CD4-positive, alpha-beta T cell treated with Interleukin-15 for 4 hours (primary cell): ENCODE results near the gene GNAT2.

ENCODE experiments used
- DNase-seq: peaks from one replicate; pipeline ENCODE4 v3.0.0-alpha.2; 2020; ENCODE audit warnings: low spot score

The GNAT2 gene

DNA sequence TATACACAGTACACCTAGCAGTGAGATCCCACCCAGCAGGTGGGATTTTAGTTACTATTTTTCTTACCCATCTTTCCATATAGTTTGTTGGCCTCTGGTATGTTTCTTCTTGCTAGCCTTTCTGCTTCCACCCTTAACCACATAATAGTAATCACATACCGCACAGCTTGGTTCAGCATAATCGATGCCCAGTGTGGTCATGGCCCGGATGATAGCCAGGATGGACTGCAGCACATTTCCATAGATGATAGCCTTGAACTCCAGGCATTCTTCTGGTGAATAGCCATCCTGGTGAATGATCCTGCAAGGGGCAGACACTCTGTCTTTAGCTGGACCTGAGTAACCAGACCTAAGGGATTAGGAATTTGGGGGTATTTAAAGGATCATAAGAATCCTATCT, 9.5 kb downstream of the GNAT2 start:
- DNase-seq: no peak

DNA sequence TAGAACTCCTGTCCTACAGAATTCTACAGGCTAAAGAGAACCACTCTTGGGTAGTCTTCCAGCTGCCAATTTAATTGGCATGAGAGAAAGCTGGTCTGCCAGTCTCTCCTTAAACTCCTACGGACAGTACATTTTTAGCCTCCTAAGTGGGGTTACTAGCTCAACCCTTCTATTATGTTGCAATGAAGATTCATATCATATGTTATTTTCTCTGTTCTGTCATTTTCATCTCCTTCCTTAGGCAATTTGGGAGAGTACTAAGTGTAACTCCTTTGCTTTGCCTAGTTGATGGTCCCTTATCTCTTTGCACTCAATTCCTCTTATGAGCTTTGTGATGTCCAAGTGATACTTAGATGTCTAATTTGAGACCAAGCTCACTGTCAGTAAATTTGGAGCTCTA, 14.0 kb downstream of the GNAT2 start:
- DNase-seq: no peak

DNA sequence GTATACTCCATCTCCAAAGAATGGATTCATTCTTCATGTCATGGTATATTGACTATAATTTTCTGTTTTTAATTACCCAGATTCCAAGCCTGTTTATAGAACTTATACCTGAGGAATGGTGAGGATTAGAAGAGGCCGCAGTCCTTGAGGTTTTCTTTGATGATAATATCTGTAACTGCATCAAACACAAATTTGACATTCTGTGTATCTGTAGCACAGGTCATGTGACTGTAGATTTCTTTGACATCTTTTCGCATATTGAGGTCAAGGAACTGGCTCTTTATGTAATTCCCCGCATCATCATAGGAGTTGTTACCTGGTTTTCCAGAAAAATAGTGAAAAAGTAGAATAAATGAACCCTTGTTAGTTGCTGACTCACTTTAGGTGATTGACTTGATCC, 16.2 kb downstream of the GNAT2 start:
- DNase-seq: no peak

DNA sequence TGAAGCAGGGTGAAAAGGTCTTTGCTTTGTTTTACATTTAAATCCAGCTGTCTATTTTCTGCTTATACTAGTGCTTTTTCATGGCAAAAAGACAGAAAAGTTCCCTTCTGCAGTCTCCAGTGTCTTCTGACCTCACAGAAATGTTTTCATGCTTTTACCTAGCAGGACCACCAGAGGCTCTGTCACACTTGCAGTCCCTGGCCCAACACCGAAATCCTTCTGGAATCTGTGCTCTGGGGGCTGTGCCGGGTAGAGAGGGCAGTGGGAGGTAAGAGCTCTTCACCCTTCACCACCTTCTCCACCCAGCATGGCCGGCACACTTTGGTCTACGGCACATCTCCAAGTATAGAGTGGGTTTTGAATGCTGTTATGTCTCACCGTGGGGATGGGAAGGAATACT, 20.8 kb downstream of the GNAT2 start:
- no peak for DNase-seq

DNA sequence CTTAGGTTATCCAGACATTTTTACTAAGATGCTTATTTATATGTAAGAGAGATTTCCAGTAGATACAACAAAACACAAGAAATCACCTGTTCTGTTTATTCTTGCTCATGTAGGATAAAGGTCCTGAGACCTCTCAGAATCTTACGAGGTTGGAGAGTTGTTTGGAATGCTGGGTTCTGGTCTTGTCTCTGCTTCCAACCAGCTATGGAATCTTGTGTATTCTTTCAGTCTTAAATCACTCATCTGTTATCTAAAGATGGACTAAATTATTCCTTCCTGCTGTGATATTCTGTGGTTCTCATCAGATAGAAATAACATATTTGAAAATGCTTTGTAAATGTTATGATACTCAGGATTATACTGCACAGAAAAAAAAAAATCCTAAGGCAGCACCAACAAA, 21.3 kb downstream of the GNAT2 start:
- DNase-seq: no peak

DNA sequence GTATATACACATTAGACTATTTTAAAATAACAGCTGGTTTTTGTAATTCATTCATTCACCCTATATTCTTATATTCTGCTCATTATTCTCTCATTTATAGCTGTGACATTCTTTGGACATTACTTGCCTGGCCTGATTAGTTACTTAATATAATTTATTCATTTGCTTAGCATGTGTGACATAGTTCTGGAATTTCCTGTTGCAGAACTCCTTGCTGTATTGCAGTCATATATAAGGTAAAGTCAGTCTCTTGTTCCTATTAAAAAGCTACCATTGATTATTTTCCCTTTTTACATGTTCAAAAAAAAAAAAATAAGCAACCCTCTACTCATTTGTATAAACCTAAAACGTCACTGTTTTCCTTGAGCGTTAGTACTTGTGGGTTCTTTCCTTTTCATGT, 23.9 kb downstream of the GNAT2 start:
- no peak for DNase-seq

DNA sequence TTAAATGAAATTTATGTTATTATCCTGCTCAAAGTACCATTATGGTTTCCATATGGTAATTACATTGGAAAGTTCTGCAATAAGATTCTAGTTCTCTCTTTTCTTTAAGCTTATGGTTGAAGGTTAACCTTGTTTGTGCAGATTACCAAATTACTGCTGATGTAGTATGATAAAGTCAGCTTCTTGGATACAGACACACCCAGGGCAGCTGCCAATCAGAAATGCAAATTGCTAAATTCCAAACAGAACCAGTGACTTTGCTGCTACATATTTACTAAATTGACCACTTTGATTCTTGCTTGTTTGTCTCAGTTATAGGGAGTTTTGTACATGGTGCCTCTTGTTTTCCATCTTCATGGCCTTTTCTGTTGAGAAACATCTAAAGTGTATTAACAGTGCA, 26.5 kb downstream of the GNAT2 start:
- no peak for DNase-seq

DNA sequence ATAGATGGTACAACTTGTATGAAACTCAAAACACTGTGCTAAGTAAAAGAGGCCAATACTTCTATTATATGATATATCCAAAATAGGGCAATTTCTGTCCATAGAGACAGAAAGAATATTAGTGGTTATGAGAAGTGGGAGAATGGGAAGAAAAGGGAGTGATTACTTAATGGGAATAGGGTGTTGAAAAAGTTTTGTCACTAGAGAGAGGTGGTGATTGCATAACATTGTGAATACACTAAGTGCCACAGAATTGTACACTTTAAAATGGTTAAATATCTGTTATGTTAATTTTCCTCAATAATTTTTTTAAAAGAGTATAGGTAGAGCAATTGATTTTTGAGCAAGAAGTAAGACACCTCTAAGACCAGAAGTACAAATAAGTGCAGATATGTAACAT, 29.7 kb downstream of the GNAT2 start:
- DNase-seq: no peak

DNA sequence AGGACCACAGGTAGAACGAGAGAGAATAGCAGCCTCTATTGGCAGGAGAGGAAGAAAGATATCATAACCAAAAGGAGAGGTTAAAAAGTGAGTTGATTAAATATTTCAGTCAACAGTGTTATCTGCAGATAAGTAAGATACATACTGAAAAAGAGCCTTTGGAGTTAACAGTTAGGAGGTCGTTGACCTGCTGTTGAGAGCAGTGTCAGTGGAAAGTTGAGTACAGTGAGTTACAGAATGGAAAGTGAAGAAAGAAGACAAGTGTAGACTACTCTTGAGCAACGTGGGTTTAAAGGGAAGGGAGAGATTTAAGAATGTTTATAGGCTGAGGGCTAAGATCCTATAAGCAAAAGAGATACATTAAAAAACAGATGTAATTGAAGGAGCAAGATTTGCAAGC, 30.2 kb downstream of the GNAT2 start:
- no peak for DNase-seq

DNA sequence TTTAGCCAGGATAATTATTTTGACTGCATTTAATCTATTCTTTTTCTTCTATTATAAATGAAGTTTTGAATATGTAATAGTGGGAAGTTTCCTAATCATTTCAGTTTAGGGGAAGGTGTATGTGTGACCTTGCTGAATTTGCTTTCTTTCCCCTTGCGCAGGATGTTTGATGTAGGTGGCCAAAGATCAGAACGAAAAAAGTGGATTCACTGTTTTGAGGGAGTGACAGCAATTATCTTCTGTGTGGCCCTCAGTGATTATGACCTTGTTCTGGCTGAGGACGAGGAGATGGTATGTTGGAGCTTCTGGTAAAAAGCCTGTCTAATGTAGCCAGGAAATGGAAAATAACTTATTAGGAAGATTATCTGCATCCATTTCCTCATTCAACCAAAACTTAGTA, 33.4 kb downstream of the GNAT2 start:
- no peak for DNase-seq

DNA sequence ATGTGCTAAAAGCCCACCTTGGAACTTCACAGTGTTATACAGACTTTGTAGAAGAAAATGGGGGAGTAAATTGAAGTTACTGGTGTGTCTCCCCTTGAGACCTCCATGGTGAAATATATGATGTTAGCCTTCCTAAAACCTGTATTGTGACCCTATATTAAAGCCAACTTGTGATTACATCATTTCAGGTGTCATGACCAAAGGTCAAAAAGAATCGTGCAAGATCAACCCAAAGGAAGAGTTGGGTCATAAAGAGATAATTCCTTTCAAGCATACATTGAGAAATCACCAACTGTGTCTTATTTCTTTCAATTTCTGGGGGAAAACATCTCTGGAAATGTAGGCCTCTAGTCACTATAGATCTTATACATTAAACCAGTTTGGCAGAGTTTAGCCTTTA, 34.6 kb downstream of the GNAT2 start:
- no peak for DNase-seq

DNA sequence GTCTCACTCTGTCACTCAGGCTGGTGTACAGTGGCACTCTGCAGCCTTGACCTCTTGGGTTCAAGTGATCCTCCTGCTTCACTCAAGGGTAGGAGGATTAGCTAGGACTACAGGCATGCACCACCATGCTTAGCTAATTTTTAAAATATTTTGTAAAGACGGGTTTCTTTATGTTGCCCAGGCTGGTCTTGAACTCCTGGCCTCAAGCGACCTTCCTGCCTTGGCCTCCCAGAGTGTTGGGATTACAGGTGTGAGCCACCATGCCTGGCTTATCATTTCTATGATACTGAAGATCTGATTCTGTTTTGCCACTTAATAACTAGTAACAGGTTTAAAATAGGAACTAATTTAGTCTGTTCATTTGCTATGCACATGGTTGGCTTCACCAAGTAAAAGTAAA, 37.4 kb downstream of the GNAT2 start:
- no peak for DNase-seq

DNA sequence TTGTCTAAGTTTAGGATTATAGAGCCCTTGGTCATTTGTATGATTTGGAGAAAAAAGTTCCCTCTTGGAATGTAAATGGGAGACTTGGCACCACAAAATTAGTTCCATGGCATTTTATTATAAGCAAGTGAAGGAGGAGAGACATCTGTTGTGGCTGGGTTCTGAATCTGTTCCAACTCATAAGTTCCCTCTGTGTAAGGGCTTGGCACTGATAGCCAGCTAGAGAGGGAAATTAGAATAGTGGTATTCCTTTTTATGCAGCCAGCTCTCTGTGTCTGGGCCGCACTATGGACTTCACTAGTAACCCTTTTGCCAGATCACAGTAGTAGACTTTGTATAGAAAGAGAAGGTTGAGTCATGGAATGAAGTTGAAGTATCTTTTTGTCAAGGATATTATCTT, 39.9 kb downstream of the GNAT2 start:
- DNase-seq: no peak

DNA sequence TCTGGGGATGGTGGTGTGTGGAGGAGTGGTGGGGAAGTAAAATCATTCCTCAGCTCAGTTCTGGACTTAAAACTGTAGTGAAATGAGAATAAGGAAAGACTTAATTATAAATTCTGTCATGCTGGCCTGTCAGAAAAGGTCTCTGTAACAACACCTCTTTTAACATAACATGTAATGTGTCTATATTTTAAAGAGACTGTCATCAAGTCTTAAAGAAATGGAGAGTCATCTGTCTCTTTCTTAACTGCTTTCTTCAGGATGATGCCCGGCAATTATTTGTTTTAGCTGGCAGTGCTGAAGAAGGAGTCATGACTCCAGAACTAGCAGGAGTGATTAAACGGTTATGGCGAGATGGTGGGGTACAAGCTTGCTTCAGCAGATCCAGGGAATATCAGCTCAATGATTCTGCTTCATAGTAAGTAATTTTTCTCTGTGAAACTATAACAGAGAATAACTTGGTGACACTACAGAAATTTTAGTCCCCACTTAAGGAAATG, 40.4 kb downstream of the GNAT2 start:
- DNase-seq: no peak

DNA sequence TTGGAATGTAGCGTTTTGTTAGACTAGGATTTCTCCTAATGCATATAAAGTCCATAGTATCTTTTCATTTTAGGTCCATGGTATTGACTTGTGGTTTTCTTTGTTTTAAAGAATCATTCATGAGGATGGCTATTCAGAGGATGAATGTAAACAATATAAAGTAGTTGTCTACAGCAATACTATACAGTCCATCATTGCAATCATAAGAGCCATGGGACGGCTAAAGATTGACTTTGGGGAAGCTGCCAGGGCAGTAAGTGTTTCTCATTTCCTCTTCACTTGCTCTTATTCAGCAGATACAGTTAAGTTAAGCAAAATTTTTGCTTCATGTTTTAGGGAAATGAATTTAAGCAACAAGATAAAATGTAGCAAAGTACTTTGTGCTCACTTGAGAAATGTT, 45.6 kb downstream of the GNAT2 start:
- DNase-seq: no peak

DNA sequence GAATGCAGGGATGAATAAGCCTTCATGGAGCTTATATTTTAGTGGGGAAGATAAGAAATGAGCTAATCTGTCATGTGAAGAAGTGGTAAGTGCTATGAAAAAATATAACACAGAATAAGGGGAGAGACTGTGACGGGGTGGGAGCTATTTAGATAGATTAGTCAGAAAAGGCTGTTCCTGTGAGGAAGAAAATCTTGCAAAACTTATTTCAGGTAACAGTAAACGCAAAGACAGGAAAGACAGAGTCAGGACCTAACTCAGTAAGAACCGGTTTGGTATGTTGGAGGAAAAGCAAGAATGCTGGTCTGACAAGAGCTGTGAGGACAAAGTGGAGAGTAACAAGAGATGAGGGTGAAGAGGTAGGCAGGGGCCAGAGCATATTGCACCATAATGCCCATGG, 49.0 kb downstream of the GNAT2 start:
- DNase-seq: no peak

DNA sequence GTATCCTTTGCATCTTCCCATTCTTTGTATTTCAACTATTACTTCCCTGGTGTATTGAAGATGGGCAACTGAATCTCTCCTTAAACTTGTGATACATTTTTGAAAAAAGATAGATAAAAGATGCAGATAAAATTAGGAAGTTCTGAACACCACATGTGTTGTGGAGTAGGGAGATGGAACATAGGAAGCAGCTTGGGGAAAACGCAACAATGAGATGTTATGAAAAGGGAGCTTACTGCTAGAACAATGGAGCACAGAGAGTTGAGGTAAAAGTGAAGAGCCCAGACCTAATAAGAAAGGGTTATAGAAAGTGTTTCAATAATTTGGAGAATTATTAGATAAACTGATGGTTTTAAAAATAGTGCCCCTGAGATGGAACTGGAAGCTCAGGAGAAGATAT, 50.1 kb downstream of the GNAT2 start:
- no peak for DNase-seq

DNA sequence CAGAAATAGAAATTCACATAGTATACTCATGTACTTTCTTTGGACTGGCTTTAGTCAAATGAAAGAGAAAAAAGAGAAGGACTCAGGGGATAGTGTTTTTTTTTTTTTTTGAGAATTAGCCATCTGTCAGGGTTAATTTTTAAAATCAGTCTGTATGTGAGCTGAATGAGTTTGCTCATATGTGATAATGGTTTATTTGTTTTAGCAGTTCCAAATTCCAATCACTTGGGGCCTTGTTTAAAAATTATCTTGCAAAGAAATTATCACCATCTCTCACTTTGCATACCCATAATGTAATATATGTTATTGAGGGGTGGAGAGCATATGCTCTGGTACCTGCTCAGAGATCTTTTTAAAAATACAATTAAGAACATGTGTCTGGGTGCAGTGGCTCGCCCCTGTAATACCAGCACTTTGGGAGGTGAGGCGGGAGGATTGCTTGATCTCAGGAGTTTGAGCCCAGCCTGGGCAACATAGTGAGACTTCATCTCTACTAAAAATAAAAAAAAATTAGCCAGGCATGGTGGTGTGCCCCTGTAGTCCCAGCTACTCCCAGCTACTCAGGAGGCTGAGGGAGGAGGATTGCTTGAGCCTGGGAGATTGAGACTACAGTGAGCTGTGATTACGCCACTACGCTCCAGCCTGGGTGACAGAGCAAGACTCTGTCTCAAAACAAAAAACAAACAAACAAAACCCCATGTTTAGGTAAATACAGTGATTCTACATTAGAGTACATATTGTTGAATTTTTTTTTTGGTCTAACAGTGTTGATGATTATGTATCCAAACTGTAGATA, 51.3 kb downstream of the GNAT2 start:
- DNase-seq: no peak

DNA sequence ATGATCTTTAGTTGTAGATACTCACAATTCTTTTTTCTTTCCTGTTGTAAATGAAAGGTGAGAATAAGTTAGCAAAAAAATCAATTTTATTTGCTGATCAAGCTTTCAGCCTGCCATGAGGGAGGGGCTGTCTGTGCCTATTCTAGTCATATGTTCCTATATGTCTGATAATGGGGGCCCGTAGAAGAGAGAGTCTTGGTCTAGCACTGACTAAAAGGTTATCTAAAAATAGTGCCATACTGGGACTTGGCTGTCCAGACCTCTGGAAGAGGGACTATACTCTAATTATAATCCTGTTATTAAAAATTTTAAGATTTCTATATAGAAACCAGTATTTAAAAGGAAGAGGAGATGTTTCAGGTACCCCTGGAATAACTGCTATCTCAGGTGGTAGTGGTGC, 52.4 kb downstream of the GNAT2 start:
- DNase-seq: no peak

DNA sequence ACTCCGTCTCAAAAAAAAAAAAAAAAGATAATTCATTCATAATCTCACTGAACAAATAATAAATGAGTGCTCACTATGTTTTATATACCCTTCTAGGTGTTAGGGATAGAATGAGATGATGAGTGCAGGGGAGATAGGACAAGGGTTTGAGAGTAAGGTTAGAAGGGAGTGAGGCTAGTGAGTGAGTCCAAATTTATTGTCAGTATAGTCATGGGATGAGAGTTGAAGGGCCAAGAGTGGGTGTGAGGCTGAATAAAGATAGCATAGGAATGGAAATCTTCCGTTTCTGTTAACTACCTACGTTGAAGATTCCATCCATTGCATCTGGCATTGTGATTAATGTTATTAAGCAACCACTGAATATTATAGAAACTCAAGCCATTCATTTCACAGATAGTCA, 54.2 kb downstream of the GNAT2 start:
- no peak for DNase-seq

DNA sequence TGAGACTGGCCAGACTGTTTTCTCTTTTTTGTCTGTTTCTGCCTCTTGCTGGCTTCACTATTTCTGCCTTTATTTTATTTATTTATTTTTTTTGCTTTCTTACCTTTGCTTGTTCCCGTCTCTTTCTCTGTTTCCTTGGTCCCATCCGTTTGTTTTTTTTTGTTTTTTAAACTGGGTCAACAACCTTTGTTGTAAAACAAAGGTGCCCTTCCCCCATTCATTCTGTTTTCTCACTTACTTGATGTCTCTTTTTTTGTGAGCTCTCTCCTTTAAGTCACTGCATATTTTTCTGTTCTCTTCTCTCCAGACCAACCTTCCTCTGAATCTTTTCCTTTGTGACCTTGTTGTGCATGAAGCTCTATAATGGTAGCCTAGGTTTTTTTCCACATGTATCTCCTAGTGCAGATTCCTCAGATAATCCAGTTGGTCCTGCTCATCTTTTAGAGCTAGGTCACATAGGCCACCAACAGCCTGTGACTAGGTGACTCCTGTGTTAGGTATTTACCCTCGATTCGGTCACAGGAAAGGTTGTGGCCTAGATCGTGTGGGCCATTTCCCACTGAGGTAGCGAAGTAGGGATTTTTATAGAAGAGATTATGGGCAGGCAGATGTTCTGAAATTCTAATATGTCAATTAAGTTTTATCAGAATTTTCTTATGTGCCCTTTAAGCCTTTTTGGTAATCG, 55.1 kb downstream of the GNAT2 start:
- DNase-seq: no peak

DNA sequence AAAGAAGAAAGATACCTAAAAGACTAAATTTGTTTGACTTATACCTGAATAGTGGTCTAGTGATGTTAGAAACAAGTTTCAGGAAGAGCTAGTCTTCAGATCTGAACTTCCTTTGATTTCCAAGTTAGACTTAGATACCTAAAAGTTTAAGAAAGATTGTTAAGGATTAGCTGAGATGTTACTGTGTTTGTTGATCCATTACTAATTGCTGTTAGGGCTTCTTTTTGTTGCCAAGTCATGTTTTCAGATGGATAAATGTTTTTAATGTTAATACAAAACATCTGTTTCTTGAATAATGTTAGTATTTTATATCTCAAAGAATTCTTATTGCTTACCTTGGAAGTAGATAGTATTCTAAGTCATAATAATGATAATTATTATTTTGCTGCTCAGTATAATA, 59.4 kb downstream of the GNAT2 start:
- DNase-seq: no peak

DNA sequence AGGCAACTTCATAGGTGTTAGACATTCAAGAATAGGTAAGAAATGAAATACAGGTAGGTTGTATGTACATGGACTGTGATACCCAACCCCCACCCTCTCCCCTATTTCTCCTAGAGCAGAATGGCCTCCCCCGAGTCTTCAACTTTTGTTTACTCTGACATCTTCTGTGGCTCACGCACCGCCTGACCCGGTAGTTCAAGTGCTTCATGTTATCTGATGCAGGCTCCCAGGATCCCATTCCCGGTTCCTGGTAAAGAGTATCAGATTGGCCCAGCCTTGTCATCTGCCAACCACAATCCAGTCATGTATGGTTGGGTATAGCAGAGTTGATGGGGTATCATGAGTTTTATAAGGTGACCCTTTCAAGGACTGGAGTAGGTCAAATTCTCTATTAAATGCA, 61.9 kb downstream of the GNAT2 start:
- no peak for DNase-seq

DNA sequence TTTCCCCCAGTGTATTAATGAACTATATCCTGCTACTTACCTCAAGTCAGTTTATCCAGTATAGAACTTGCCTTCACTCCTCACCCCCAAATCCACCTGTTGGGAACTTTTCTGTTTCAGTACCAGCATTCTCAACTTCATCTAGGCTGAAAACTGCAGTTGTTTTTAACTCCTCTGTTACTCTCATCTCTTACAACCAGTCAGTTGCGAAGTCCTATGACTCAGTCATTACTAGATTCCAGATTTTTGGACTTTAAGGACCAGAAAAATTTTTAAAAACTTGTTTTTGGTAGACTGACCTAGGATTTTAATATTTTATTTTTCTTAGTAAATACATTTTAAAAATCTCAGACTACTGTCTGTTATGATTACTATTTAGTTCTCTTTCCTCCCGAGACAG, 62.9 kb downstream of the GNAT2 start:
- DNase-seq: no peak
